Gastrocnemius medialis (tissue), 4 donors: ENCODE results near the gene AP1G2. TPM values are rescaled to one million over a fixed set of nuclear protein-coding genes. Genes with fewer than 3 reads are reported as not detected.

Experiments
- ATAC-seq, 2 donors: fragments of 150-250 bp; one replicate each; pipeline ENCODE4 v1.9.1; 2016
- DNase-seq, 2 donors: peaks; one replicate each; pipeline ENCODE4 v3.0.0-alpha.2; 2019
- H3K27ac ChIP-seq, 4 donors: fragments of 200-600 bp; sonication (generic); 1 replicate in 1 of 4; 2 replicates in 3 of 4; pipeline ENCODE4 v1.5.1; 2016 to 2018; ENCODE audit warnings: mild to moderate bottlenecking in 2 of 4, moderate library complexity in 1 of 4
- H3K27me3 ChIP-seq, 3 donors: fragments of 200-600 bp; sonication (generic) in 2 of 3; 1 replicate in 1 of 3; 2 replicates in 2 of 3; pipeline versions ENCODE4 v1.5.1 to v1.6.0; 2016 to 2019; ENCODE audit warnings: mild to moderate bottlenecking in 1 of 3, moderate library complexity in 1 of 3
- H3K36me3 ChIP-seq, 2 donors: fragments of 200-600 bp; sonication (generic) in 1 of 2; one replicate each; pipeline ENCODE4 v1.5.1; 2017 to 2018
- H3K4me1 ChIP-seq, 2 donors: fragments of 200-600 bp; sonication (generic) in 1 of 2; one replicate each; pipeline ENCODE4 v1.5.1; 2016 to 2017; ENCODE audit warnings: mild to moderate bottlenecking in 2 of 2
- H3K4me3 ChIP-seq, 4 donors: fragments of 200-600 bp; sonication (generic) in 3 of 4; 1 replicate in 1 of 4; 2 replicates in 3 of 4; pipeline ENCODE4 v1.5.1; 2016 to 2019; ENCODE audit warnings: mild to moderate bottlenecking in 2 of 4
- H3K9me3 ChIP-seq, 3 donors: fragments of 200-600 bp; sonication (generic) in 2 of 3; 1 replicate in 1 of 3; 2 replicates in 2 of 3; pipeline ENCODE4 v1.5.1; 2016 to 2019
- POLR2A ChIP-seq, 2 donors: fragments of 450-650 bp; IDR thresholded peaks; one replicate each; pipeline ENCODE4 v1.6.1; 2017; ENCODE audit warnings: antibody characterized with exemption in 2 of 2, mild to moderate bottlenecking in 2 of 2, moderate library complexity in 2 of 2
- in situ Hi-C, 4 donors: fragments of 200-750 bp; cut with MboI; loops; one replicate each; pipeline versions ENCODE4 v1.15.0 to v1.8.0; 2017; ENCODE audit warnings: low sequenced_read_pairs in 4 of 4
- intact Hi-C: fragments of 100-400 bp; cut with DNase I; formaldehyde crosslinking; loops from one replicate; pipeline ENCODE4 v1.15.1; 2023; ENCODE audit warnings: low total_unique reads
- total RNA-seq, 4 donors: library from RNA; depleted of rRNA; stranded (reverse); fragments of >200 nt; gene quantifications; one replicate each; pipeline versions ENCODE4 v1.1.0 to v1.2.3, GENCODE V29; 2016
- TF ChIP-seq, protein P1 (sequence below), 5 experiments: fragments of 450-650 bp in 3 of 5; fragments of 200-600 bp in 2 of 5; sonication (generic) in 2 of 5; IDR thresholded peaks in 4 of 5; conservative IDR thresholded peaks in 1 of 5; 1 replicate in 4 of 5; 2 replicates in 1 of 5; pipeline ENCODE4 v1.5.1; 2016 to 2019; ENCODE audit warnings: antibody characterized with exemption in 5 of 5, mild to moderate bottlenecking in 3 of 5, moderate library complexity in 3 of 5

The AP1G2 gene
- total RNA-seq, 4 donors from 2014 or later = 1.5 to 31.5 (median 7.8) TPM

- DNase-seq (peak in 1 of 2 donors; percentile 5), ATAC-seq (no peak)
- H3K27ac ChIP-seq = no peak overlapping the region
- H3K9me3 ChIP-seq = no peaks in the 10 kb centered on the region
- H3K36me3 ChIP-seq = no peaks in the 10 kb centered on the region
- in situ Hi-C loops (loop anchor here in 2 of 4 donors (25.0 kb wide), 2 partner anchors 235 to 985 kb away; partner anchors contain the start of genes ABHD4 (in 1 of the 2) and DAD1 (in 1 of the 2)), intact Hi-C loops (no loop called here)
- H3K4me3 ChIP-seq = no peak overlapping the region
- TF ChIP-seq, protein P1, sequence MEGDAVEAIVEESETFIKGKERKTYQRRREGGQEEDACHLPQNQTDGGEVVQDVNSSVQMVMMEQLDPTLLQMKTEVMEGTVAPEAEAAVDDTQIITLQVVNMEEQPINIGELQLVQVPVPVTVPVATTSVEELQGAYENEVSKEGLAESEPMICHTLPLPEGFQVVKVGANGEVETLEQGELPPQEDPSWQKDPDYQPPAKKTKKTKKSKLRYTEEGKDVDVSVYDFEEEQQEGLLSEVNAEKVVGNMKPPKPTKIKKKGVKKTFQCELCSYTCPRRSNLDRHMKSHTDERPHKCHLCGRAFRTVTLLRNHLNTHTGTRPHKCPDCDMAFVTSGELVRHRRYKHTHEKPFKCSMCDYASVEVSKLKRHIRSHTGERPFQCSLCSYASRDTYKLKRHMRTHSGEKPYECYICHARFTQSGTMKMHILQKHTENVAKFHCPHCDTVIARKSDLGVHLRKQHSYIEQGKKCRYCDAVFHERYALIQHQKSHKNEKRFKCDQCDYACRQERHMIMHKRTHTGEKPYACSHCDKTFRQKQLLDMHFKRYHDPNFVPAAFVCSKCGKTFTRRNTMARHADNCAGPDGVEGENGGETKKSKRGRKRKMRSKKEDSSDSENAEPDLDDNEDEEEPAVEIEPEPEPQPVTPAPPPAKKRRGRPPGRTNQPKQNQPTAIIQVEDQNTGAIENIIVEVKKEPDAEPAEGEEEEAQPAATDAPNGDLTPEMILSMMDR (IDR thresholded peaks at IDR 0.05 in 4 of 5, conservative IDR thresholded peaks at IDR 0.05 in 1 of 5) = no peak
- TF ChIP-seq POLR2A (IDR thresholded peaks at IDR 0.05) = no peak
- H3K27me3 ChIP-seq = peaks cover 18 to 33% (median 19%) of the 10 kb centered on the region in 3 donors
- no peaks in the 10 kb centered on the region for H3K4me1 ChIP-seq
Observed at GRCh38 chr14:23571701-23572523, 4.3 kb upstream of the AP1G2 start.

DNA sequence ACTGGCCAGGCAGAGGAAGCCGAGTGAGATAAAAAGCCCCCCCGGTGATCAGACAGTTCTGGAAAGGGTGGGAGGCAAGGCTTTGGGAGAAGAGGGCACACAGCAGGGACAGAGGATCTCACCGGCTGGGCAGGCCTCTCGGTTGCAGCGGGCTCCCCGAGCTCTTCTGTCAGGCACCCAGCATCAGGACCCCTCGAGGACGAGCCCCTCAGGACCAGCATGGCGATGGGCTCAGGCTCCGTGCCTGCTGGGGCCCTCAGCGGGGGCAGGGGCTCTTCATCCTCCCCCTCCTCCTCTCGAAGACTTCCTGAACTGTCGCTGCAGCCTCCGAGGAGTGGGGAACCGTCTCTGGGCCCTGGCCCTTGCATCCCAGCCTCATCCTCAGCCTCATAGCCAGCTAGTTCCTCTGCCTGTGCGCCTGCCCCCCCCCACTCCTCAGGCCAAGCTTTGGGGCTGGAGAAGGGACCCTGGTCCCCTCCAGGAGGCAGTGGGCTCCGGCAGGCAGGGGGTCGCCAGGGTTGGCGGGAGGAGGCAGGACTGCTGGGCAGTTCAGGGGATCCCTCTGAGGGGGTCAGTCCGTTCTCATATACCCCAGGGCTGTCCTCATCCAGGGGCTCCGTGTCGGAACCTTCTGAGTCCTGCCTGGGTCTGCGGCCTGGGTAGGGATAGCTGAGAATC is 3.4 kb upstream of the AP1G2 start:
- Histone ChIP-seq H3K9me3 (no peaks in the 10 kb centered on the region), H3K4me1 (no peaks in the 10 kb centered on the region), H3K4me3 (no peak overlapping the region), H3K27ac (no peak overlapping the region), H3K36me3 (no peaks in the 10 kb centered on the region), H3K27me3 (peaks cover 9 to 24% (median 9%) of the 10 kb centered on the region in 3 donors)
- intact Hi-C loops (no loop called here), in situ Hi-C loops (loop anchor here in 2 of 4 donors (25.0 kb wide), 2 partner anchors 234 to 984 kb away; partner anchors contain the start of genes ABHD4 (in 1 of the 2) and DAD1 (in 1 of the 2))
- no peak for TF ChIP-seq POLR2A (IDR thresholded peaks at IDR 0.05)
- TF ChIP-seq, protein P1 (IDR thresholded peaks at IDR 0.05 in 4 of 5, conservative IDR thresholded peaks at IDR 0.05 in 1 of 5) = no peak
- peak in 1 of 2 donors; percentile 5 for DNase-seq
- ATAC-seq = no peak

GRCh38 chr14:23569443-23570151 is 2.0 kb upstream of the AP1G2 start:
- Histone ChIP-seq H3K36me3 (no peaks in the 10 kb centered on the region), H3K27me3 (peaks cover 0 to 11% (median 0%) of the 10 kb centered on the region in 3 donors), H3K4me3 (no peak overlapping the region), H3K9me3 (no peaks in the 10 kb centered on the region), H3K27ac (no peak overlapping the region), H3K4me1 (no peaks in the 10 kb centered on the region)
- intact Hi-C loops (no loop called here), in situ Hi-C loops (loop anchor here in 3 of 4 donors (10.0 to 25.0 kb wide), 3 partner anchors 232 to 982 kb away; partner anchors contain the start of genes ABHD4 (in 1 of the 3), DAD1 (in 1 of the 3) and PABPN1 (in 1 of the 3))
- ATAC-seq = no peak
- TF ChIP-seq POLR2A (IDR thresholded peaks at IDR 0.05) = no peak
- TF ChIP-seq, protein P1 (IDR thresholded peaks at IDR 0.05 in 4 of 5, conservative IDR thresholded peaks at IDR 0.05 in 1 of 5) = no peak
- peak in 1 of 2 donors; percentile 5 for DNase-seq

DNA sequence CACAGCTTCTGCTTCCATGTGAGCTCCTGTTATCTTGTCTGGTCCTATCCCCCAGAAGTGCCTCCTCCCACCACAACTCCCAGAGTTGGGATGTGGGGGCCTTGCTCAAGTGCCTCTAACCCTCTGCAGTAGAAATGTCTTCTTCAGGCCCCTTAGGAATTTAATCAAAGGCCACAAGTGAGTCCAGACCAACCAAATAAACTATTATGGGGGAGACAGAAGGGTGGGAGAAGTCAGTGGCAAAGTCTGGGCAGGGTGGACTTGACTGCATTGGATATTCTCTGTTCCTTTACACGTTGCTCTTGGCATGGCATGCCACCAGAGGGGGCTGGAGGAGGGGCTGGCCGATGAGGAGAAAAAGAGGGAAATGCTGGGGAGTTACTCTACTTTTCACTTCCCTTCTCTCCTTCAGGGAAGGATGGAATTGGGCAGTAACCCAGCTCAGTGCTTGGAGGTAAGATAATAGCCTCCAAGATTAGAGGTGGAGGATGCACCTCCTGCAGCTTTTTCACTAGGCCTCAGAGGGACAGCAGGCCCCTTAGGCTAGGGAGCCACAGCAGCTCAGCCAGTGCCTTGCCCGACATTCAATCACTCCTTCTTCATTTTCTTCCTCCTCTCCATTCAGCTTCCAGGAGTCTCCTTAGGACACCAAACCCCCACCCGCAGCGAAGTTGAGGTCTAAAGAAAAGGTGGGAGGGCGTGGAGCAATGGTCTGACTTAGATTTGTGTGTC is 1.2 kb upstream of the AP1G2 start:
- H3K27ac ChIP-seq = no peak overlapping the region
- no peak overlapping the region for H3K4me3 ChIP-seq
- no peaks in the 10 kb centered on the region for H3K9me3 ChIP-seq
- peaks cover 0 to 6% (median 0%) of the 10 kb centered on the region in 3 donors for H3K27me3 ChIP-seq
- peak in 1 of 2 donors; percentile 27 for DNase-seq
- no peak for TF ChIP-seq POLR2A (IDR thresholded peaks at IDR 0.05)
- TF ChIP-seq, protein P1 (IDR thresholded peaks at IDR 0.05 in 4 of 5, conservative IDR thresholded peaks at IDR 0.05 in 1 of 5) = no peak
- in situ Hi-C loops (loop anchor here in 3 of 4 donors (10.0 to 25.0 kb wide), 3 partner anchors 231 to 981 kb away; partner anchors contain the start of genes ABHD4 (in 1 of the 3), DAD1 (in 1 of the 3) and PABPN1 (in 1 of the 3)), intact Hi-C loops (no loop called here)
- no peaks in the 10 kb centered on the region for H3K36me3 ChIP-seq
- no peaks in the 10 kb centered on the region for H3K4me1 ChIP-seq
- ATAC-seq = no peak
